Measurements from ENCODE around the gene CWC25.
"Not testable (repeated sequence)": the region's sequence is repeated elsewhere in the genome, so short reads cannot be mapped to it uniquely, and the experiment has no call there.

The CWC25 gene

GRCh38 chr17:38857271-38857670, 32.1 kb upstream of the CWC25 start:
- Histone ChIP-seq H4K20me1 (ENCODE audit: insufficient read depth, low read length) (peaks cover 9% of the 10 kb centered on the region), H2AFZ (ENCODE audit: low read depth, low read length) (no peak overlapping the region), H3K9ac (ENCODE audit: low read depth, low read length) (no peak overlapping the region), H3K9me3 (ENCODE audit: insufficient read depth, low read length, severe bottlenecking) (no peaks in the 10 kb centered on the region), H3K27ac (ENCODE audit: low read length) (no peak overlapping the region), H3K4me3 (ENCODE audit: low read depth in 1 of 2, low read length in 2 of 2) (no peak overlapping the region), H3K27me3 (ENCODE audit: insufficient read depth, low read length, poor library complexity) (no peaks in the 10 kb centered on the region), H3K36me3 (ENCODE audit: insufficient read depth, low read length) (peaks cover 12% of the 10 kb centered on the region), H3K79me2 (ENCODE audit: insufficient read depth, low read length) (peaks cover 13% of the 10 kb centered on the region), H3K4me2 (ENCODE audit: insufficient read depth, low read length) (no peak overlapping the region), H3K4me1 (ENCODE audit: insufficient read depth, low read length) (peaks cover 22% of the 10 kb centered on the region)
- no peak for DNase-seq
- ATAC-seq (ENCODE audit: insufficient read depth, low read depth): no peak
- TF ChIP-seq CTCF (IDR thresholded peaks at IDR 0.05; ENCODE audit: borderline replicate concordance, extremely low read depth, low read length, poor library complexity, severe bottlenecking): no peak
- no peak for TF ChIP-seq EZH2 (IDR thresholded peaks at IDR 0.05; ENCODE audit: borderline replicate concordance, low read depth, low read length, severe bottlenecking)

GRCh38 chr17:38855101-38855714, 30.1 kb upstream of the CWC25 start:
- H3K4me2 ChIP-seq (ENCODE audit: insufficient read depth, low read length): not testable (repeated sequence)

GRCh38 chr17:38853292-38854219, 28.4 kb upstream of the CWC25 start, which contains the start of gene RPL23:
Gene RPL23 (minus strand): TSS chr17:38853721. CDS start chr17:38853710, 11 bp downstream.
- H4K20me1 ChIP-seq (ENCODE audit: insufficient read depth, low read length): peaks cover 44% of the 10 kb centered on the region
- H3K27me3 ChIP-seq (ENCODE audit: insufficient read depth, low read length, poor library complexity): no peaks in the 10 kb centered on the region
- peak within 1 kb of the TSS; percentile 86 for H3K4me2 ChIP-seq (ENCODE audit: insufficient read depth, low read length)
- H3K79me2 ChIP-seq (ENCODE audit: insufficient read depth, low read length): peaks cover 42% of the 10 kb centered on the region
- H3K9ac ChIP-seq (ENCODE audit: low read depth, low read length): peak within 1 kb of the TSS; percentile 68
- H3K36me3 ChIP-seq (ENCODE audit: insufficient read depth, low read length): peaks cover 49% of the 10 kb centered on the region
- H3K4me3 ChIP-seq (ENCODE audit: low read depth in 1 of 2, low read length in 2 of 2): peak within 1 kb of the TSS; percentile 61 to 75
- peak within 1 kb of the TSS; percentile 77 for H2AFZ ChIP-seq (ENCODE audit: low read depth, low read length)
- H3K9me3 ChIP-seq (ENCODE audit: insufficient read depth, low read length, severe bottlenecking): no peaks in the 10 kb centered on the region
- ATAC-seq (ENCODE audit: insufficient read depth, low read depth): peak; percentile 85
- peak; percentile 96 for DNase-seq
- TF ChIP-seq EZH2 (IDR thresholded peaks at IDR 0.05; ENCODE audit: borderline replicate concordance, low read depth, low read length, severe bottlenecking): no peak
- no peak for TF ChIP-seq CTCF (IDR thresholded peaks at IDR 0.05; ENCODE audit: borderline replicate concordance, extremely low read depth, low read length, poor library complexity, severe bottlenecking)
- peaks cover 41% of the 10 kb centered on the region for H3K4me1 ChIP-seq (ENCODE audit: insufficient read depth, low read length)
- H3K27ac ChIP-seq (ENCODE audit: low read length): peak within 1 kb of the TSS; percentile 97

More at GRCh38 chr17:38855101-38855714, 30.1 kb upstream of the CWC25 start:
- H3K4me3 ChIP-seq (ENCODE audit: low read depth in 1 of 2, low read length in 2 of 2); H3K27ac ChIP-seq (ENCODE audit: low read length); H3K9ac ChIP-seq (ENCODE audit: low read depth, low read length); DNase-seq; H3K27me3 ChIP-seq (ENCODE audit: insufficient read depth, low read length, poor library complexity); H3K9me3 ChIP-seq (ENCODE audit: insufficient read depth, low read length, severe bottlenecking); ATAC-seq (ENCODE audit: insufficient read depth, low read depth): not testable (repeated sequence)
- Histone ChIP-seq H3K79me2 (ENCODE audit: insufficient read depth, low read length) (peaks cover 34% of the 10 kb centered on the region), H3K36me3 (ENCODE audit: insufficient read depth, low read length) (peaks cover 33% of the 10 kb centered on the region), H3K4me1 (ENCODE audit: insufficient read depth, low read length) (peaks cover 41% of the 10 kb centered on the region), H4K20me1 (ENCODE audit: insufficient read depth, low read length) (peaks cover 30% of the 10 kb centered on the region), H2AFZ (ENCODE audit: low read depth, low read length) (peak overlapping the region; percentile 15; the same call in 1 of the 2 replicates)
